Breast epithelium (tissue), 3 donors: Measurements from ENCODE around the gene ARHGEF26.

ENCODE experiments used
- CTCF ChIP-seq, 3 donors: fragments of 450-650 bp; IDR thresholded peaks; one replicate each; pipeline ENCODE4 v1.5.1; 2016 to 2017; ENCODE audit warnings: antibody characterized with exemption in 3 of 3, mild to moderate bottlenecking in 3 of 3, moderate library complexity in 3 of 3
- POLR2A ChIP-seq: fragments of 450-650 bp; IDR thresholded peaks from one replicate; pipeline ENCODE4 v1.6.1; 2016; ENCODE audit warnings: antibody characterized with exemption, mild to moderate bottlenecking, moderate library complexity
- POLR2AphosphoS5 ChIP-seq, 3 donors: sonication (generic); formaldehyde crosslinking; IDR thresholded peaks; one replicate each; pipeline ENCODE4 v1.6.1; 2017; ENCODE audit warnings: antibody characterized with exemption in 3 of 3

DNA sequence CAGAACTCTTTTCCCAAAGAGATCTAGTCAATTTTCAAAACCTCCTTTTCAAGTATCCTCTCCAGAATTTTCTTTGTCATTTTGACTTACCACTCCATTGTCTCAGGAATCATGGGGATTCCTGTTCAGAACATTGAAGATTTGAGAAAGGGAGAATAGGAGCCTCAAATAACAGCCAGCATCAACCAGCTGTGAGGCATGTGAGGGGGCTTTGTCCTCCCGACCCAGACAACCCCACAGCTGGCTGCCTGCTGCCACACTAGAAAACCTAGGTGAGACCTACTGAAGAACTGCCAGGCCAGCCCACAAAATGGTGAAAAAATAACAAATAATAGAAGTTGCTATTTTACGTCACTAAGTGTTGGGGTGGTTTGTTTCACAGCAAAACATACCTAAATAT is 5.9 kb upstream of the ARHGEF26 start:
- TF ChIP-seq CTCF (IDR thresholded peaks at IDR 0.05) (no peak), POLR2A (no peak), POLR2AphosphoS5 (IDR thresholded peaks at IDR 0.05) (no peak)
